SK-N-SH (cell line): Measurements from ENCODE around the gene CA7. TPM values are rescaled to one million over a fixed set of nuclear protein-coding genes. Genes with fewer than 3 reads are reported as not detected.

ENCODE experiments used
- polyA plus RNA-seq, 3 experiments: library from polyadenylated mRNA; depleted of rRNA; stranded (reverse); fragments of >200 nt; gene quantifications; 2 replicates each; pipeline ENCODE4 v1.2.3, GENCODE V29; 2012

The CA7 gene
- polyA plus RNA-seq, 1 of the 3 experiments (the other 2 are of a cell fraction), result 0.12 TPM

Other genes with a start within 250 kb of the CA7 start
- 64.2 and 69.4 TPM in 2 replicates for gene CMTM3, start 239.7 kb upstream of the CA7 start, polyA plus RNA-seq (2012; rRNA removed)
- 21.7 and 30.8 TPM in 2 replicates for gene CMTM4, start 147.7 kb upstream of the CA7 start, polyA plus RNA-seq (2012; rRNA removed)
- gene DYNC1LI2, start 92.8 kb upstream of the CA7 start, polyA plus RNA-seq (2012; rRNA removed), result 33.1 and 49.6 TPM in 2 replicates
- gene TERB1, start 42.8 kb upstream of the CA7 start, polyA plus RNA-seq (2012; rRNA removed), result 0.06 and 0.08 TPM in 2 replicates
- 33.8 and 45.5 TPM in 2 replicates for gene NAE1, start 13.4 kb upstream of the CA7 start, polyA plus RNA-seq (2012; rRNA removed)
- 4.7 and 7.3 TPM in 2 replicates for gene PDP2, start 36.1 kb downstream of the CA7 start, polyA plus RNA-seq (2012; rRNA removed)
- not detected in 2 replicates for gene CDH16, start 74.5 kb downstream of the CA7 start, polyA plus RNA-seq (2012; rRNA removed)
- gene RRAD, start 81.1 kb downstream of the CA7 start, polyA plus RNA-seq (2012; rRNA removed), result 9.3 and 11.7 TPM in 2 replicates
- gene CIAO2B, start 90.0 kb downstream of the CA7 start, polyA plus RNA-seq (2012; rRNA removed), result 577 and 665 TPM in 2 replicates
- 33.1 and 37.8 TPM in 2 replicates for gene CES2, start 91.1 kb downstream of the CA7 start, polyA plus RNA-seq (2012; rRNA removed)
- 1.4 and 1.8 TPM in 2 replicates for gene CES3, start 116.9 kb downstream of the CA7 start, polyA plus RNA-seq (2012; rRNA removed)
- gene CES4A, start 144.2 kb downstream of the CA7 start, polyA plus RNA-seq (2012; rRNA removed), result 7.3 and 13.2 TPM in 2 replicates
- gene CBFB, start 184.7 kb downstream of the CA7 start, polyA plus RNA-seq (2012; rRNA removed), result 38.8 and 40.1 TPM in 2 replicates